Heart left ventricle (tissue), 16 donors: ENCODE data around the gene DCAF15. TPM values are rescaled to one million over a fixed set of nuclear protein-coding genes. Genes with fewer than 3 reads are reported as not detected.

ENCODE experiments used
- ATAC-seq, 4 donors: fragments of 200-7000 bp; cut with Tn5 transposase; one replicate each; pipeline ENCODE4 v1.9.1; 2020 to 2022; ENCODE audit warnings: moderate library complexity in 4 of 4, mild to moderate bottlenecking in 3 of 4, moderate number of reproducible peaks in 1 of 4
- DNase-seq, 5 donors: peaks; one replicate each; pipeline ENCODE4 v3.0.0-alpha.2; 2020
- H3K27ac ChIP-seq, 12 donors: fragments of 200-600 bp; sonication (generic) in 4 of 12; one replicate each; pipeline versions ENCODE4 v1.5.0 to v1.8.0; 2016 to 2022; ENCODE audit warnings: mild to moderate bottlenecking in 2 of 12
- H3K27me3 ChIP-seq, 9 donors: fragments of 200-600 bp; sonication (generic) in 2 of 9; one replicate each; pipeline versions ENCODE4 v1.5.1 to v1.8.0; 2016 to 2022; ENCODE audit warnings: mild to moderate bottlenecking in 3 of 9
- H3K36me3 ChIP-seq, 9 donors: fragments of 200-600 bp; sonication (generic) in 2 of 9; one replicate each; pipeline versions ENCODE4 v1.5.0 to v1.8.0; 2018 to 2022; ENCODE audit warnings: mild to moderate bottlenecking in 2 of 9
- H3K4me1 ChIP-seq, 12 donors: fragments of 200-600 bp; sonication (generic) in 4 of 12; one replicate each; pipeline versions ENCODE4 v1.5.0 to v1.8.0; 2016 to 2022; ENCODE audit warnings: mild to moderate bottlenecking in 3 of 12
- H3K4me3 ChIP-seq, 12 donors: fragments of 200-600 bp; sonication (generic) in 4 of 12; one replicate each; pipeline versions ENCODE4 v1.5.0 to v1.8.0; 2017 to 2022; ENCODE audit warnings: mild to moderate bottlenecking in 9 of 12, moderate library complexity in 4 of 12
- H3K9me3 ChIP-seq, 12 donors: fragments of 200-600 bp; sonication (generic) in 4 of 12; one replicate each; pipeline versions ENCODE4 v1.5.0 to v1.8.0; 2016 to 2022; ENCODE audit warnings: mild to moderate bottlenecking in 1 of 12
- CTCF ChIP-seq, 12 donors: fragments of 200-600 bp; sonication (generic) in 4 of 12; IDR thresholded peaks; one replicate each; pipeline versions ENCODE4 v1.5.0 to v1.8.0; 2018 to 2022; ENCODE audit warnings: antibody characterized with exemption in 12 of 12, mild to moderate bottlenecking in 5 of 12
- POLR2A ChIP-seq, 2 donors: fragments of 450-650 bp; IDR thresholded peaks; one replicate each; pipeline ENCODE4 v1.6.1; 2017; ENCODE audit warnings: antibody characterized with exemption in 2 of 2, mild to moderate bottlenecking in 2 of 2, moderate library complexity in 2 of 2
- WGBS, 4 donors: extraction: QIAGEN DNeasy Blood & Tissue Kit in 2 of 4; methylation state at CpG; one replicate each; pipeline versions ENCODE4 v1.1.5 to v1.1.7; 2013 to 2018; 5-methylcytosine and 5-hydroxymethylcytosine counted together
- intact Hi-C, 10 donors: fragments of 100-400 bp; cut with DNase I; formaldehyde crosslinking; loops; one replicate each; pipeline versions ENCODE4 v1.11.1 to v1.14.2; 2022
- polyA plus RNA-seq, 2 donors: library from polyadenylated mRNA; stranded (reverse); fragments of 200-250 nt; gene quantifications; one replicate each; pipeline ENCODE4 v1.2.3, GENCODE V29; 2013
- total RNA-seq, 9 donors: library from RNA; depleted of rRNA in 2 of 9; stranded (reverse); fragments of >200 nt in 2 of 9; fragmentation: NEBNext Ultra II Directional in 3 of 9; extraction: Animal tissue kit (Norgen Biotek cat#: 25700) in 3 of 9; gene quantifications; one replicate each; pipeline versions ENCODE4 v1.1.0 to v1.2.4, GENCODE V29; 2016 to 2023
- donor health status: ischemic (EF 13 %, LVEDD 7.1; RV severe dilation, severe dysfunction).
- donor health status: healthy with polysubstance abuse.
- donor health status: DM: no; HTN: yes; CAD: no.
- donor health status: DM: no; HTN: no; CAD: no.
- donor health status: ischemic (EF 25% LVEDD 6.9; RV normal size, moderate dysfunction).
- donor health status: ischemic (EF 25% LVEDD 5.7; RV mildly dilated, moderate dysfunction).
- donor health status: healthy.
- donor health status: DM: yes; HTN: yes; CAD: no.
- donor health status: ischemic (EF 35%, LVEDD 5.7; RV mildly dilated, moderate dysfunction).
- donor health status: nonischemic (EF 11% LVEDD 7.7; RV severe dilation, severe dysfunction).
- donor health status: DM: yes; HTN: yes; CAD: no.
- donor health status: PGD.
- donor health status: ischemic (EF 29% LVEDD 5.4; RV normal size, mild dysfunction).
- donor health status: nonischemic (EF 23%, LVEDD 6.1; RV moderate dilation, normal function).

DCAF15 gene
- total and polyA plus RNA-seq, 11 donors, result 8.4 to 25.8 (median 18.1) TPM

GRCh38 chr19:13959141-13959961, 7.0 kb downstream of the DCAF15 start:
- Histone ChIP-seq H3K36me3 (peaks cover 0 to 98% (median 86%) of the 10 kb centered on the region in 9 donors), H3K4me3 (no peak overlapping the region), H3K4me1 (peaks cover 0 to 17% (median 0%) of the 10 kb centered on the region in 12 donors), H3K27ac (no peak overlapping the region), H3K27me3 (no peaks in the 10 kb centered on the region), H3K9me3 (no peaks in the 10 kb centered on the region)
- intact Hi-C loops, result loop anchor here in 4 of 10 donors (10.0 kb wide), 2 partner anchors 45 to 115 kb away; partner anchors contain the start of genes RFX1 (in 4 of the 4) and MISP3 (in 1 of the 4)
- no peak for DNase-seq
- TF ChIP-seq CTCF (IDR thresholded peaks at IDR 0.05) (no peak), POLR2A (IDR thresholded peaks at IDR 0.05) (no peak)
- 89 to 93% (median 90%) methylated on average over 23 to 41 of the region's 41 CpGs for WGBS, 4 donors
- no peak for ATAC-seq

DNA sequence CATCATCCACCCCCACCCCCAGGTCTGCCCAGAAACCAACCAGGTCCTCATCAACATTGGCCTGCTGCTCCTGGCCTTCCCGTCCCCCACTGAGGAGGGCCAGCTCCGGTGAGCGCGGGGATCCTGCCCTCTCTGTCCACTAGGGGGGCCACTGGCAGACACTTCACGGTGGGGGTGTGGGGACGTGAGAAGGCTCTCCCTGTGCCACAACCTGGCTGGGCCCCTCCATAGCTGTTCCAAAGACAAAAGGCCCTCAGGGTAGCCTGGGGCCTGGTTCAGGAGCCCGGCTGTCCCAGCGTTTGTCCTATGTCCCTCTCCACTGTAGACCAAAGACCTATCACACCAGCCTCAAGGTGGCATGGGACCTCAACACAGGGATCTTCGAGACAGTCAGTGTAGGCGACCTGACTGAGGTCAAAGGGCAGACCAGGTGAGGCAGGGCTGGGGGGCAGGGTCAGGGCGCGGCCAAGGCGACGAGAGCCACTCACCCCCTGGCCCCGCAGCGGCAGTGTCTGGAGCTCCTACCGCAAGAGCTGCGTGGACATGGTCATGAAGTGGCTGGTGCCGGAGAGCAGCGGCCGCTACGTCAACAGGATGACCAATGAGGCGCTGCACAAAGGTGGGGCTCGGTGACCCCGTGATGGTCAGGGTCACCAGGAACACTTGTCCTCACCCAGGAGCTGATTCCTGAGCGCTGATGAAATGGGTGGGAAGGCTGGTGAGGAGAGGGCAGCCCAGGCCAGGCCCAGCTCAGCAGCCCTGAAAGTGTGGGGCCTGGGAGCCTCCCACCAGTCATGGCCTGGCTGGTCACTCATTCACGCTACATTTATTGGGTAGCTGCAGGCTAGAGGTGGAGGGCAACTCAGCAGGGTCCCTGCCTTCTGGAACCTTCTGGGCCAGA, 7.9 kb downstream of the DCAF15 start:
- DNase-seq (peak in 1 of 5 donors; percentile 27), ATAC-seq (peak in 1 of 4 donors; percentile 5)
- 90 to 91% (median 91%) methylated on average over 21 to 27 of the region's 27 CpGs for WGBS, 4 donors
- H3K27me3 ChIP-seq, result no peaks in the 10 kb centered on the region
- no peaks in the 10 kb centered on the region for H3K9me3 ChIP-seq
- TF ChIP-seq CTCF (IDR thresholded peaks at IDR 0.05) (peak in 5 of 12 donors; percentile 7 to 29 (median 20)), POLR2A (IDR thresholded peaks at IDR 0.05) (no peak)
- peaks cover 0 to 98% (median 85%) of the 10 kb centered on the region in 9 donors for H3K36me3 ChIP-seq
- H3K4me1 ChIP-seq, result peaks cover 0 to 17% (median 0%) of the 10 kb centered on the region in 12 donors
- H3K27ac ChIP-seq, result no peak overlapping the region
- no peak overlapping the region for H3K4me3 ChIP-seq
- intact Hi-C loops, result loop anchor here in 4 of 10 donors (10.0 kb wide), 2 partner anchors 45 to 115 kb away; partner anchors contain the start of genes RFX1 (in 4 of the 4) and MISP3 (in 1 of the 4)

GRCh38 chr19:13960863-13961784, 8.8 kb downstream of the DCAF15 start:
- Histone ChIP-seq H3K4me1 (peaks cover 0 to 17% (median 0%) of the 10 kb centered on the region in 12 donors), H3K27ac (no peak overlapping the region), H3K4me3 (no peak overlapping the region), H3K9me3 (no peaks in the 10 kb centered on the region), H3K27me3 (no peaks in the 10 kb centered on the region), H3K36me3 (peaks cover 0 to 98% (median 85%) of the 10 kb centered on the region in 9 donors)
- DNase-seq (peak in 1 of 5 donors; percentile 22), ATAC-seq (no peak)
- no peak for TF ChIP-seq POLR2A (IDR thresholded peaks at IDR 0.05)
- no peak for TF ChIP-seq CTCF (IDR thresholded peaks at IDR 0.05)
- intact Hi-C loops, result no loop called here
- 92 to 94% (median 92%) methylated on average over 28 to 39 of the region's 39 CpGs for WGBS, 4 donors
